PFSK-1 (cell line): Measurements from ENCODE around the gene APH1B.

ENCODE experiments used
- POLR2AphosphoS5 ChIP-seq: IDR thresholded peaks from 2 replicates; pipeline ENCODE4 v1.6.1; 2012; ENCODE audit warnings: low read depth, mild to moderate bottlenecking, control low read depth, low read length, moderate library complexity
- SIN3A ChIP-seq: IDR thresholded peaks from 2 replicates; pipeline ENCODE4 v1.6.1; 2012; ENCODE audit warnings: mild to moderate bottlenecking, low read length, moderate library complexity, borderline replicate concordance; ENCODE audit not compliant: insufficient read depth

DNA sequence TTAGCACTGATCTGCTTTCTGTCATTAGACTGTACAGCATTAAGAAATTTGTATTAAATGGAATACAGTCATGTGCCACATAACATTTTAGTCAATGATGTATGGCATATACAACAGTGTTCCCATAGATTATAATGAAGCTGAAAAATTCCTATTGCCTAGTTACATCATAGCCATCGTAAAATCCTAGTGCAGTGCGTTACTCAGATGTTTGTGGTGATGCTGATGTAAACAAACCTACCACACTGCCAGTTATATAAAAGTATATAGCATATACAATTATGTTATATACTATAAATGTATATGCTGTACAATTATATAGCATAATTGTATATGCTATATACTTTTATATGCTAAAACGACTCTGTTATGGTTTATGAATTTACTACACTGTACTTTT, 41.7 kb downstream of the APH1B start:
- TF ChIP-seq POLR2AphosphoS5: no peak
- no peak for TF ChIP-seq SIN3A
